GM12878 (cell line): ENCODE data around the gene PHLDB3. TPM values are rescaled to one million over a fixed set of nuclear protein-coding genes. Genes with fewer than 3 reads are reported as not detected.

ENCODE experiments used
- BMI1 ChIP-seq: fragments of 450-650 bp; IDR thresholded peaks from 2 replicates; pipeline ENCODE4 v1.6.1; 2016; ENCODE audit warnings: mild to moderate bottlenecking, moderate library complexity, borderline replicate concordance
- E2F8 ChIP-seq: fragments of 450-650 bp; IDR thresholded peaks from 2 replicates; pipeline ENCODE4 v1.6.1; 2018; ENCODE audit warnings: mild to moderate bottlenecking, low read depth, moderate library complexity; ENCODE audit not compliant: partially characterized antibody
- HDAC6 ChIP-seq: fragments of 200-600 bp; sonication (generic); IDR thresholded peaks from one replicate; pipeline ENCODE4 v1.8.0; 2017; ENCODE audit warnings: antibody characterized with exemption; ENCODE audit not compliant: unreplicated experiment
- IRF4 ChIP-seq: IDR thresholded peaks from 2 replicates; pipeline ENCODE4 v1.6.1; 2011; ENCODE audit warnings: low read depth, low read length
- IRF5 ChIP-seq: fragments of 450-650 bp; IDR thresholded peaks from 2 replicates; pipeline ENCODE4 v1.6.1; 2017; ENCODE audit warnings: borderline replicate concordance
- KAT2A ChIP-seq: conservative IDR thresholded peaks from 2 replicates; pipeline ENCODE4 v1.6.1; 2011; ENCODE audit warnings: low read depth, low read length; ENCODE audit not compliant: control insufficient read depth
- PRDM15 ChIP-seq: fragments of 450-650 bp; formaldehyde crosslinking; IDR thresholded peaks from 2 replicates; pipeline ENCODE4 v1.4.0; 2020; ENCODE audit warnings: mild to moderate bottlenecking, moderate library complexity
- RAD51 ChIP-seq: fragments of 450-650 bp; IDR thresholded peaks from 2 replicates; pipeline ENCODE4 v1.6.1; 2016; ENCODE audit warnings: moderate library complexity, mild to moderate bottlenecking, inconsistent platforms
- RB1 ChIP-seq: fragments of 450-650 bp; formaldehyde crosslinking; IDR thresholded peaks from 2 replicates; pipeline ENCODE4 v1.6.1; 2017; ENCODE audit warnings: mild to moderate bottlenecking, borderline replicate concordance
- SP1 ChIP-seq: IDR thresholded peaks from one replicate; pipeline ENCODE4 v1.6.1; 2011; ENCODE audit warnings: low read depth, low read length
- SREBF2 ChIP-seq: IDR thresholded peaks from 2 replicates; pipeline ENCODE4 v1.6.1; 2012; ENCODE audit warnings: mild to moderate bottlenecking, low read length
- SRF ChIP-seq, 2 experiments: IDR thresholded peaks; 2 replicates each; pipeline ENCODE4 v1.6.1; 2011; ENCODE audit warnings: low read depth in 2 of 2, low read length in 2 of 2, mild to moderate bottlenecking in 1 of 2, moderate library complexity in 1 of 2
- TCF3 ChIP-seq: IDR thresholded peaks from 2 replicates; pipeline ENCODE4 v1.6.1; 2012; ENCODE audit warnings: low read depth, mild to moderate bottlenecking, low read length, borderline replicate concordance; ENCODE audit not compliant: insufficient read depth
- TCF7 ChIP-seq: IDR thresholded peaks from 2 replicates; pipeline ENCODE4 v1.6.1; 2014; ENCODE audit warnings: antibody characterized with exemption, borderline replicate concordance
- WRNIP1 ChIP-seq: IDR thresholded peaks from 2 replicates; pipeline ENCODE4 v1.6.1; 2011; ENCODE audit warnings: low read depth, low read length, improper control_type of control experiment, borderline replicate concordance
- ZNF274 ChIP-seq: IDR thresholded peaks from one replicate; pipeline ENCODE4 v1.8.0; 2011; ENCODE audit not compliant: insufficient read length, insufficient read depth
- ZZZ3 ChIP-seq: IDR thresholded peaks from 2 replicates; pipeline ENCODE4 v1.6.1; 2011; ENCODE audit warnings: low read depth; ENCODE audit not compliant: control insufficient read depth, insufficient read length
- polyA plus RNA-seq, 11 experiments: library from polyadenylated mRNA; depleted of rRNA in 4 of 11; unstranded in 6 of 11; stranded (reverse) in 5 of 11; fragments of >200 nt; fragmentation: Nextera tagmentation in 4 of 11; fragmentation: Illumina TruSeq in 1 of 11; extraction: Ambion mirVana in 4 of 11; extraction: Trizol in 1 of 11; gene quantifications; 1 replicate in 1 of 11; 2 replicates in 10 of 11; pipeline versions ENCODE4 v1.2.1 to v1.2.3, GENCODE V29; 2011 to 2016; ENCODE audit warnings: inconsistent platforms in 2 of 11, missing spikeins in 2 of 11, low read depth in 1 of 11
- total RNA-seq, 4 experiments: library from RNA; depleted of rRNA in 3 of 4; stranded (reverse); fragments of >200 nt in 3 of 4; fragmentation: Illumina TruSeq in 1 of 4; extraction: Trizol in 1 of 4; gene quantifications; 2 replicates each; pipeline versions ENCODE4 v1.2.1 to v1.2.3, GENCODE V29; 2013 to 2021
- TF ChIP-seq, protein P1 (sequence below): IDR thresholded peaks from 2 replicates; pipeline ENCODE4 v1.6.1; 2012; ENCODE audit warnings: mild to moderate bottlenecking, low read depth, low read length

PHLDB3 gene
- total and polyA plus RNA-seq, 10 of the 15 experiments (the other 5 are each of a cell fraction or from before 2014, with no cell fraction given): 0.13 to 13.0 (median 5.5) TPM

GRCh38 chr19:43503501-43504425 lies 783 bp downstream of the PHLDB3 start (continued):
- TF ChIP-seq RAD51 (no peak), E2F8 (no peak), TCF3 (no peak), SRF (IDR thresholded peaks at IDR 0.05; ENCODE audit: low read depth in 2 of 2, low read length in 2 of 2) (no peak), KAT2A (no peak), ZZZ3 (no peak), ZNF274 (no peak), PRDM15 (CRISPR knock-in tag) (no peak), IRF5 (no peak), BMI1 (no peak), RB1 (no peak), SP1 (peak; percentile 9), HDAC6 (no peak), IRF4 (no peak), SREBF2 (no peak), TCF7 (no peak), WRNIP1 (no peak)
- TF ChIP-seq, protein P1, sequence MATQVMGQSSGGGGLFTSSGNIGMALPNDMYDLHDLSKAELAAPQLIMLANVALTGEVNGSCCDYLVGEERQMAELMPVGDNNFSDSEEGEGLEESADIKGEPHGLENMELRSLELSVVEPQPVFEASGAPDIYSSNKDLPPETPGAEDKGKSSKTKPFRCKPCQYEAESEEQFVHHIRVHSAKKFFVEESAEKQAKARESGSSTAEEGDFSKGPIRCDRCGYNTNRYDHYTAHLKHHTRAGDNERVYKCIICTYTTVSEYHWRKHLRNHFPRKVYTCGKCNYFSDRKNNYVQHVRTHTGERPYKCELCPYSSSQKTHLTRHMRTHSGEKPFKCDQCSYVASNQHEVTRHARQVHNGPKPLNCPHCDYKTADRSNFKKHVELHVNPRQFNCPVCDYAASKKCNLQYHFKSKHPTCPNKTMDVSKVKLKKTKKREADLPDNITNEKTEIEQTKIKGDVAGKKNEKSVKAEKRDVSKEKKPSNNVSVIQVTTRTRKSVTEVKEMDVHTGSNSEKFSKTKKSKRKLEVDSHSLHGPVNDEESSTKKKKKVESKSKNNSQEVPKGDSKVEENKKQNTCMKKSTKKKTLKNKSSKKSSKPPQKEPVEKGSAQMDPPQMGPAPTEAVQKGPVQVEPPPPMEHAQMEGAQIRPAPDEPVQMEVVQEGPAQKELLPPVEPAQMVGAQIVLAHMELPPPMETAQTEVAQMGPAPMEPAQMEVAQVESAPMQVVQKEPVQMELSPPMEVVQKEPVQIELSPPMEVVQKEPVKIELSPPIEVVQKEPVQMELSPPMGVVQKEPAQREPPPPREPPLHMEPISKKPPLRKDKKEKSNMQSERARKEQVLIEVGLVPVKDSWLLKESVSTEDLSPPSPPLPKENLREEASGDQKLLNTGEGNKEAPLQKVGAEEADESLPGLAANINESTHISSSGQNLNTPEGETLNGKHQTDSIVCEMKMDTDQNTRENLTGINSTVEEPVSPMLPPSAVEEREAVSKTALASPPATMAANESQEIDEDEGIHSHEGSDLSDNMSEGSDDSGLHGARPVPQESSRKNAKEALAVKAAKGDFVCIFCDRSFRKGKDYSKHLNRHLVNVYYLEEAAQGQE: no peak
